Left ventricle myocardium inferior (tissue), 1 donor: ENCODE data around the gene NRBP1. TPM values are rescaled to one million over a fixed set of nuclear protein-coding genes. Genes with fewer than 3 reads are reported as not detected.

Source experiments
- DNase-seq: peaks from one replicate; pipeline ENCODE4 v3.0.0-alpha.2; 2020
- H3K27ac ChIP-seq: fragments of 200-600 bp; replicated peaks from 2 replicates; pipeline ENCODE4 v1.8.0; 2021
- H3K27me3 ChIP-seq: fragments of 200-600 bp; 2 replicates; pipeline ENCODE4 v1.8.0; 2021; ENCODE audit warnings: low read depth
- H3K36me3 ChIP-seq: fragments of 200-600 bp; 2 replicates; pipeline ENCODE4 v1.8.0; 2021
- H3K4me1 ChIP-seq: fragments of 200-600 bp; 2 replicates; pipeline ENCODE4 v1.8.0; 2021
- H3K4me3 ChIP-seq: fragments of 200-600 bp; 2 replicates; pipeline ENCODE4 v1.8.0; 2021; ENCODE audit warnings: mild to moderate bottlenecking, moderate library complexity
- H3K9me3 ChIP-seq: fragments of 200-600 bp; replicated peaks from 2 replicates; pipeline ENCODE4 v1.8.0; 2021
- intact Hi-C: fragments of 100-400 bp; cut with micrococcal nuclease; formaldehyde crosslinking; loops from one replicate; pipeline ENCODE4 v1.11.0; 2022
- total RNA-seq: library from RNA; stranded (reverse); fragmentation: NEBNext Ultra II Directional; extraction: Animal tissue kit (Norgen Biotek cat#: 25700); gene quantifications from one replicate; pipeline ENCODE4 v1.2.1, GENCODE V29; 2021
- TF ChIP-seq, protein P1 (sequence below): fragments of 200-600 bp; IDR thresholded peaks from 2 replicates; pipeline ENCODE4 v1.8.0; 2021; ENCODE audit warnings: antibody characterized with exemption, mild to moderate bottlenecking, borderline replicate concordance
- donor health status: DM: no; HTN: yes; CAD: no; lungs with severe emphysema.

Gene NRBP1
- total RNA-seq, 1 donor from 2014 or later: 52.5 TPM

DNA sequence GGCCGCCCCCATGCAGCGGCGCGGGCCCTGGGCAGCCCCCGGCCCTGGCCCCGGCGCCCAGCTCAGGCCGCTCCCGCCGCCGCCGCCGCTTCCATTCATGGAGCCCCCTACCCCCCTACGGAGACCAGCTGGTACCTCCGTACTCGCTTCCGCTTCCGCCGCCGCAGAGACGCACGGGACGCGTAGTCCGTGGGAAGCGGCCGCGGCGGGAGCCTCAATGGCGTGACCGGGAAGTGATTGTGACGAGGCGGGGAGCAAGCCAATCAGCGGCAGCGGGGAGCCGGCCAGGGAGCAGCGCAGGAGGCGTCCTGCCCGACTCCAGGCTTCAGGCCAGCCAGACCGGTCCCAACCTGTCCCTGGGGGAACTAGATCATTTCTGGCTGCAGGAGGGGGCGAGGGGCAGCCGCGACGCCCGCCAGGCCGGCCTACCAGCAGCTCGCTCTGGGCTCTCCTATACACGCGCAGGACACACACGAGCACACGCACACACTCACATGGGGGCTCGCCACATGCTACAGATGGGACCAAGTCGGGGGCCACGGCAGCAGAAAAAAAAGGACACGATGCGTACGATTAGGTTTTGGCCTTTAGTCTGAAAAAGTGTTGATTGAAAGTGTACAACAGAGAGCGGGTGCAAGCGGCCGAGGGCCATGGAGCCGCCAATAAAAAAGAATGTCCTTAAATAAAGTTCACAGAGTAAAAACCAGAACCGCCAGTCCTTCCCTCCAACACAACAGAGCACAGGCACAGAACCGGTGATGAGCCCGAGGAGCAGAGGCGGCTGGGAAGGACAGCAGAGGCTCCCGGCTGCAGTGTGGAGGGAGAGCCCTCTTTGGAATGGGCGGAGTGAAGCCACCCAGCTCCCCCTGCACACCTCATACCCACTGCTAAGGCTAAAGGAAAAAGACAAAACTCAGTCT, 47.5 kb upstream of the NRBP1 start, which contains the start of gene ZNF513:
Gene ZNF513 (minus strand): TSS at position 109 of the 920 bp plus-strand sequence. CDS start 208 bp downstream, outside the sequence.
- intact Hi-C loops: no loop called here
- Histone ChIP-seq H3K36me3 (peaks cover 70% of the 10 kb centered on the region), H3K9me3 (no peaks in the 10 kb centered on the region)

DNA sequence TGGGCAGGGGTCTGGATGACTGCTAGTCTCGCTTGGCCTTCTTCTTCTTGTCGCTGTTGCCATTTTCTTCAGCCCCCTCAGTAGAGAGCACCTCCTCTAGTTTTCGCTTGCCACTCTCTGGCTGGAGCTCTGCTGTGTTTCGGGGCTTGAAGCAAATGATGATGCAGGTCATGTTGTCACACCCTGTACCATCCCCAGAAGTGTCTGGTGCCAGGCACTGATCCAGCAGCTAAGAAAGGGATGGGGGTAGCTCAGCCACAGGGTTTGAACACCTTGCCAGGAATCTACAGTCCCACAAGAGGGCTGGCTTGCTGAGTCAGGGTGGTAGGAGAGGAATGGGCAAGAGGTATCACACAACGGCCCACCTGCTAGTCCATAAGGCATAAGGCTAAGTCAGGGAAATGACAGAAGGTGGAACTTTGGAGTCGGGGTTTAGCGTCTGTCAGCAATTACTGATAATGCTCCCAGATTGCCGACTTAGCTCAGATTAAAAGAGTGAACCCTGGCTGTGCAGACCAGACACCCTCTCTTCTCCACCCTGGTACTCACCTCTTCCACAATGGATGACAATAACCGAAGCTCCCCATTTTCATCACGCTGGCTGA, 46.8 kb upstream of the NRBP1 start:
- Histone ChIP-seq H3K27ac (peak overlapping the region; percentile 94), H3K4me1 (peaks cover 36% of the 10 kb centered on the region), H3K9me3 (no peaks in the 10 kb centered on the region), H3K27me3 (no peaks in the 10 kb centered on the region), H3K36me3 (peaks cover 65% of the 10 kb centered on the region), H3K4me3 (peak overlapping the region; percentile 81)
- TF ChIP-seq, protein P1, sequence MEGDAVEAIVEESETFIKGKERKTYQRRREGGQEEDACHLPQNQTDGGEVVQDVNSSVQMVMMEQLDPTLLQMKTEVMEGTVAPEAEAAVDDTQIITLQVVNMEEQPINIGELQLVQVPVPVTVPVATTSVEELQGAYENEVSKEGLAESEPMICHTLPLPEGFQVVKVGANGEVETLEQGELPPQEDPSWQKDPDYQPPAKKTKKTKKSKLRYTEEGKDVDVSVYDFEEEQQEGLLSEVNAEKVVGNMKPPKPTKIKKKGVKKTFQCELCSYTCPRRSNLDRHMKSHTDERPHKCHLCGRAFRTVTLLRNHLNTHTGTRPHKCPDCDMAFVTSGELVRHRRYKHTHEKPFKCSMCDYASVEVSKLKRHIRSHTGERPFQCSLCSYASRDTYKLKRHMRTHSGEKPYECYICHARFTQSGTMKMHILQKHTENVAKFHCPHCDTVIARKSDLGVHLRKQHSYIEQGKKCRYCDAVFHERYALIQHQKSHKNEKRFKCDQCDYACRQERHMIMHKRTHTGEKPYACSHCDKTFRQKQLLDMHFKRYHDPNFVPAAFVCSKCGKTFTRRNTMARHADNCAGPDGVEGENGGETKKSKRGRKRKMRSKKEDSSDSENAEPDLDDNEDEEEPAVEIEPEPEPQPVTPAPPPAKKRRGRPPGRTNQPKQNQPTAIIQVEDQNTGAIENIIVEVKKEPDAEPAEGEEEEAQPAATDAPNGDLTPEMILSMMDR: no peak
- no peak for DNase-seq
- intact Hi-C loops: no loop called here

More for the DNA sequence above, 47.5 kb upstream of the NRBP1 start, which contains the start of gene ZNF513:
- DNase-seq: peak; percentile 97
- Histone ChIP-seq H3K4me1 (peaks cover 36% of the 10 kb centered on the region), H3K27ac (peak within 1 kb of the TSS; percentile 94), H3K4me3 (peak within 1 kb of the TSS; percentile 81), H3K27me3 (no peaks in the 10 kb centered on the region)
- TF ChIP-seq, protein P1: no peak

GRCh38 chr2:27390822-27391679, 37.4 kb upstream of the NRBP1 start:
- Histone ChIP-seq H3K27me3 (no peaks in the 10 kb centered on the region), H3K9me3 (no peaks in the 10 kb centered on the region), H3K4me1 (no peaks in the 10 kb centered on the region), H3K27ac (no peak overlapping the region), H3K4me3 (no peak overlapping the region), H3K36me3 (peaks cover 8% of the 10 kb centered on the region)
- TF ChIP-seq, protein P1: no peak
- no peak for DNase-seq
- intact Hi-C loops: no loop called here

DNA sequence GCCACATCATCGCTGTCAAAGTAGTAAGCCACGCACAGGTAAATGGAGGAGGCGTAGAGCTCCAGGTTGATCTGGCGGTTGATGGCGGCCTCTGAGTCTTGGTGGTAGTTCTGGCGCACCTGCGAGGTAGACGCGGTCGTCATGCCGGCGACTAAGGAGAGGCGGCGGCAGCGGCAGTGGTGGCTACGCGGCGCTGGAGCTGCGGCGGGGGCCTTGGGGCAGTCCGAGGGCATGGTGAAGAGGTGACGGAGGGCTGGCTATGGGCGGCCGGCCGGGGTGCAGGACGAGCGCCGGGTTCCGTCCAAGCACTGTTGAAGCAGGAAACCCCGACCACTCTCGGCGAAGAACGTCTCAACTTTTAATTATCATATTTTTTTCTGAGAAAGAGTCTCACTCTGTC, 35.2 kb upstream of the NRBP1 start:
- Histone ChIP-seq H3K9me3 (no peaks in the 10 kb centered on the region), H3K4me3 (no peak overlapping the region), H3K36me3 (peaks cover 6% of the 10 kb centered on the region), H3K4me1 (no peaks in the 10 kb centered on the region), H3K27ac (no peak overlapping the region), H3K27me3 (no peaks in the 10 kb centered on the region)
- intact Hi-C loops: no loop called here
- DNase-seq: no peak
- TF ChIP-seq, protein P1: no peak

- H3K36me3 ChIP-seq: no peaks in the 10 kb centered on the region
- TF ChIP-seq, protein P1: no peak
- H3K9me3 ChIP-seq: no peaks in the 10 kb centered on the region
- no peak overlapping the region for H3K27ac ChIP-seq
- no peaks in the 10 kb centered on the region for H3K27me3 ChIP-seq
- intact Hi-C loops: no loop called here
- H3K4me1 ChIP-seq: no peaks in the 10 kb centered on the region
- DNase-seq: no peak
- H3K4me3 ChIP-seq: no peak overlapping the region
These were observed 29.5 kb upstream of the NRBP1 start for GRCh38 chr2:27398962-27399361.
